NCI-H345 treated with DMSO at 0.1 percent for 48 hours (cell line): ENCODE measurements around the gene WLS.
"Not testable (repeated sequence)": the region's sequence is repeated elsewhere in the genome, so short reads cannot be mapped to it uniquely, and the experiment has no call there.

Source experiments
- DNase-seq: peaks from one replicate; lab custom pipeline; 2025; ENCODE audit not compliant: unreplicated experiment; lab: John Stamatoyannopoulos, UW

WLS gene

DNA sequence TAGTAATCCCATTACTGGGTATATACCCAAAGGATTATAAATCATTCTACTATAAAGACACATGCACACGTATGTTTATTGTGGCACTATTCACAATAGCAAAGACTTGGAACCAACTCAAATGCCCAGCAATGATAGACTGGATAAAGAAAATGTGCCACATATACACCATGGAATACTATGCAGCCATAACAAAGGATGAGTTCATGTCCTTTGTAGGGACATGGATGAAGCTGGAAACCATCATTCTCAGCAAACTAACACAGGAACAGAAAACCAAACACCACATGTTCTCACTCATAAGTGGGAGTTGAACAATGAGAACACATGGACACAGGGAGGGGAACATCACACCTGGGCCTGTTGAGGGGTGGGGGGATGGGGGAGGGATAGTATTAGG, 60.5 kb downstream of the WLS start:
- DNase-seq, result not testable (repeated sequence)

DNA sequence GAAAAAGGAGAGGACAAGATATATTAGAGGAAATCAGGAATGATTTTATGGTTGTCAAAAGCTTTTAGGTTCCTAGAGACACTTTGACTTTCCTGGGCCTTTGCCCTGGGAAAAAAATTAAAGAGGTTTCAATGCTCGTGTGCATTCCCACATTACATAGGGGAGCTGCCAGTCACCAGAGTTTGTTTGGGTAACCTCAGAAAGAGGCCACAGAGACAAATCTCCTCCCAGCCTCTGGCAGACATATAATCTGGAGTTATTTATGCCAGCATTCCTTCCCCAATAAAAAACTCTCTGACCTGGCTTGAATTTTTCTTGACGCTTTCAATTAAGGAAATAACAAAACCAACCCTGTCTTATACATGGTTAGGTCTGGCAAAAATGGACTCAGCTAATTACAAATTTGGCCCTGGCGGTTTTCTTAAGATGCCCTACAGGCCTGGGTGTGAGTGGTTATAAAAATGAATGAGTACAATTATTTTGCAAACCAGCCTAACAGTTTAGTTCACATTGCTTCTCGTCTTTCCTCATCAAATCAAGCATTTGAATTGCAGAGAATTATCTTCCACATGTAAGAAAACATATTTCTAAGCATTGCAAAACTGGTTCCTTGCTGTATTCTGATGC, 63.7 kb downstream of the WLS start:
- no peak for DNase-seq

DNA sequence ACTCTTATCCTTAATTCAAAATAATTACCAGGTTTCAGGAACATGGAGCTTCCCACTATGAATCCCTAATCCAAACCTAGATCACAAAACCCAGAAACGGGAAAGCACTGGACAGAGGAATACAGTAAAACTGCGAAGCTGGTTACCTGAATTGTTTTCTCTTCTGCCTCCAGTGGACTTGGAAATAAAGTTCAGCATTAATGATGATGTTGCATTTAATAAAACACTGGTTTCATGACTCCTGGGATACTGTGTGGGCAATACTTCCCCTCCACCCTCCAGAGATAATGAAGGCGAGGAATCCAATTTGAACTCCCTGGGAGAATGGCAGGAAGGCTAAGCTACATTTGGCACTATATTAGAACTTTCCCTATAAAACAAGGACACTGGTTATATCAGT, 65.1 kb downstream of the WLS start:
- no peak for DNase-seq

DNA sequence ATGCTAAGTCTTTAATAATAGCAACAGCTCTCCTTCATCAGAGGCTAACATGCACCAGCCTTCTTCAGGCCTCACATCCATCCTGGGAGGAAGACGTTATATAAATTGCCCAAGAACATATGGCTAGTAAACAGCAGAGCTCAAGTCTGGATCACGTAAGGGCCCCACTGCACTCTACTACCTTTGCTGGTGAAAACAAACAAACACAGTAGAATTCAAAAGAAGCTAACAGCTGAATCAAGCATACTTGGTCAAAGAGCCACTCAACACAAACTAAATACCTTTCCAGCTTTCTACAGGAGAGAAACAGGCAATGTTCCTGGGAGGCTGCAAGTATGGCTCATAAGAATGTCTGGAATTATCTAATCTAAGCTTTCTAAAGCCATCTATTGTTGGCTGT, 66.0 kb downstream of the WLS start:
- no peak for DNase-seq

DNA sequence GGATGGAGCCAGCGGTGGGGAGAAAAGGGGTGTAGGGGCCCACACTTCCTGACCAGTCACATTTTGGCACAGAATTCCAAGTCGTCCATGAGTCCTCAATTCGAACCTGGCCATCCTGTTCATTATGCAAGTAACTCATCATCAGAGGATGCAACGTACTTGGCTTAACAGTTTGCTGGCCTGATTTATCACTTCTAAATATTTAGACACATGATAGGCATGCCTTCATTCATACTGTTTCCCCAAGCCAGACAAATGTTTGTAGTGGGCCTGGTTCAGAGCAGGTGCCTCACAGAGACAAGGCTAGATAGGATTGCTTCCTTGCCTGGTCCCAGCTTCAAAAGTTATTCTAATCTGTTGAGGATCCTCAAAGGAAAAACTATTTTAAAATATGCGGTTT, 66.7 kb downstream of the WLS start:
- no peak for DNase-seq

DNA sequence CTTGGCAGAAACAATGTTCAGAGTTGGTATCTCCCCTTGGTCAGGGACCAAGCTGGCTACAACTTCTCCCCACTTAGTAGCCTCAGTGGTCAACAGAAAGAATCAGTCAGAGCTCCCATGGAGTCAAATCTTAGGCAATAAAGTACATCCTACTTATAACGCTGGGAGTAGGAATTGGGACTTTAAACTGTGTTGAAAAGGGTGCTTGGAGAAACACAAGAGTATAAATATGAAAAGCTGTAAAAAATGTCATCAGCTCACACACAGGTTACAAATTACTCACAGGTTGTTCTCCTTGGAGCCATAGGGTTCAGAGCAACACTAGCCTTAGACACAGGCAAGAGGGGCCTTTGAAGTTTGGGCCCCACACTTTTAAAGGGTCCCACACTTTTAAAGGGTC, 67.4 kb downstream of the WLS start:
- no peak for DNase-seq

DNA sequence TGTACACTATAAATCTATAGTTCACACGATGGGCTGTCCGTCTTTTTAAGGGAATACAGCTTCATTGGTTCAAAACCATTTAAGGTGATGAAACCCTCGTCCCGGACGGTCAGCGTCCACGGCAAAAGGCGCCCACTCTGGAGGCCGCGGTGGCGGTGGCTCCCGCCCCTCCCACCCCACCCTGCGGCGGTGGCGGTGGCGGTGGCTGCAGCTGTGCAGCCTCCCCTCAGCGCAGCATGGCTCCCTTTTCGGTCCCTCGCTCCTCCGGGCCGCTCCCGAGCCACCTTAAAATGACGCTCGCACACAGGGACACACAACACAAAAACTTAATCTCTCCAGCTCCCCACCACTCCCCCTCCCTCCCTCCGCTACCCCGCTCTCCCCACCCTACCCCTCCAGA, 69.1 kb downstream of the WLS start:
- DNase-seq, result no peak

DNA sequence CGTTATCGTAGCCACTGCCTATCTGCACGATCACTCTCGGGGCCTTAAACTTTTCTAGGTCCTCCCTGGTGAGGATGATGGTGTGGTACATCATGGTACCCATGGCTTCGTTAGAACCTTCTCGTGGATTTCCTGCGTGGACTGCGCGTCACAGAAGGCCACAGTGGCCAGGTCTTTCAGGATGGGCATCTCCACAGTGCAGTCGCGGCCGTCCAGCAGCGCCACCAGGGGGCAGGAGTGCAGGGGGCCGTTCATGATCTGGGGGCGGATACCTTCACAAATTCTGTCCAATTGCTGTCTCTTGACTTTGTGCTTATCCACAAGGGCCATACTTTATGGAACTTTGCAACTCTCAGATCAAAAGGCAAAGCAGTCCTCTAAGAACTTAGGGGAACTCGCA, 69.6 kb downstream of the WLS start:
- DNase-seq, result no peak

DNA sequence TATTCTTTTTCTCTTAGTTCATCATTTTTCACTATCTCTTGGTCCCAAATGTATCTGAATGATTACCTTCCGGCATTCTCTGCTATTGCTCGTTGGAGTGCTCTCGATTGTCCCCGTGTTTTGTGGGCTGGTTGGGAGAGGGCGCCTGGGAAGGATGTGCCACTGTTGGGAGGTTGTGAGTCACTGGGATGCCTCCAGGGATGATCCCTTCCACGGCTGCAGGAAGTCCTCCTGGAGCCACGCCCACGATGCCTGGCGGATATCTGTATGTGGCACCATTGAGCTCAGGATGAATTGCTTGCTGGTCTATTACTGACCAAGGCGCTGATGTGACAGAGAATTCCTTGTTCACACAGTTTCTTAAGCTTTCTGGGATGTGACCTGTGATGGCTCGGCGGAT, 70.7 kb downstream of the WLS start:
- DNase-seq, result not testable (repeated sequence)

DNA sequence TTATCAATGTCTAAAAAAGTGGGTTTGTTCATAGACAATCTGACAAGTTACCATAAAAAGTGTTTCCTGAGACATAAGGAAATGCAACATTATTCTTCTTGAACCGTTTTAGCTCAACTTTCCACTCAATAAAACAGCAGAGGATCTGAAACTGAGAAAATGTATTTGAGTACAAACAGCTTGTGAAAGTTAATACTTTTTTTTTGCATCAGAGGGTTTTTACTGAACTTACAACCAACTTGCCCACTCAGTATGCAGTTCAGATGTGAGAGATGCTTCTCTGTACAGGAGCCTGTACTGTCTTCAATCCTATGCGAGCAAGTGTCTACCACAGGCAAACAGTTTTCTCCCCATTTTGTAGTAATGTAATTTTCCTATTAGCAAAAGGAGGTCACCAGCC, 71.4 kb downstream of the WLS start:
- DNase-seq, result not testable (repeated sequence)

DNA sequence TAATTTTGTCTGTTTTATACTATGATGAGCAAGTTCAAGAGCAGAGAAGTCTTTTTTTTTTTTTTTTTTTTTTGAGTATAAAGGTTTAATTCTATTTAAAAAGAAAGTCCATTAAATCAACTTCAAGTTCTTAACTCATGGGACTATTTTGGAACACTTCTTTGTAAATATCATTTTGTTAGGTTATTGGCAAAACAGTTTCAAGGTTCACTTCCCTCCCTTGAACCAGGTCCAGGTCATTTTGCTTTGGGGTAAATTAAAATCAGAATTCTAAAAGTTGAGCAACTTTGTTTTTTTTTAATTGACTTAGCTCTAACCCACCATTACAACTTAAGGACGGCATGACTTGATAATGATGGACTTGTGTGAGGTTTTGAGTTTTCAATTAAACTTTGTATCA, 72.3 kb downstream of the WLS start:
- no peak for DNase-seq

DNA sequence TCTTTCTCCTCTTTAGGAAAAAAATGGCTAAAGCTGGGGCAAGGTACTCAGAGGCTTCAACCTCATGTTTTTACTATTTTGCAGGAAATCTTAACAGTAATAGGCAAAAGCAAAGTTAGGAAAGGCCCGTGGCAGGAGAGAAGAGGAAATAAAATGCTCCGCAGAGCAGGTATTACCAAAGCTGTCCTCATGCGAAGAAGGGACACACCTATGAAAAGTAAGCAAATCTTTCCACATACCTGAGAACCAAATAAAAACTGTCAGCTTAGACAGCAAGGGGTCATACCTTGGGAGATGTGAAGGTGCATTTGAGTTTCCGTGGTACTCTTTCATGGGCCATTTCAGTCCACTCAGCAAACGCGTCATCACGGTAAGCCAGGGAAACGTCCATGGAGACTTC, 73.5 kb downstream of the WLS start:
- DNase-seq, result no peak

DNA sequence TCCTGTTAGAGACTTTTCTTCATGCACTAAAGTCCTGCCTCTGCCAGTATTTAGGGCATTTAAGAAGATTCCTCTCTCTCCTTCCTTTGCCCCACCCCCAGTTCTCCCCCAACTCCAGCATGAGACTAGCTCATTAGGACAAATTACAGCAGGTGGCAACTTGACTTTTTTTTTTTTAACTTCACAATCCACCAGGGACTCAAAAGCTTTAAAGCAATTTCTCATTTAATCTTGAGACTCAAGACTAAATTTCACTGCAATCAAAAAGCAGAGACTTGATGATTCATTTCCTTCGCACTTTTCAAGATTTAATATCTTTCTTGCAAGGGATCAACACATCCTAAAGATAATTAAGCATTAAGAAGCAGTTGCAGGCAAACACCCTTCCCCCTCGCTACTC, 74.9 kb downstream of the WLS start:
- DNase-seq, result no peak

DNA sequence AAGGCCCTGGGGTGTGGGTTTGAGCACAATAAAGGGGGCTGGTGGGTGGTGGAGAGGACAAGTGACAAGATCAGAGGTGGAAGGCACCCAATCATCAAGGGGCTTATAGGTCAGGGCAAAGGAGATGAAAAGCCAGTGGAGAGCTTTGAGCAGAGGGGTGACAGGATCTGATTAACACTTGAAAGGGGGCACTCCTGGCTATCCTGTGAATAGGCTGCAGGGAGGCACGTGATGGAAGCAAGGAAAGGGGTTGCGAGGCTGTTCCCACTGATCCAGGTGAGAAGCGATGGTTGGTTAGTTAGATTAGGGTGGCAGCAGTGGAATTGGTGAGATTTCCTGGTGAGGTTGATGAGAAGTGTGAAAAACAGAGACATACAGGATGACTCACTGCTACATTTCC, 80.6 kb downstream of the WLS start:
- DNase-seq, result no peak

DNA sequence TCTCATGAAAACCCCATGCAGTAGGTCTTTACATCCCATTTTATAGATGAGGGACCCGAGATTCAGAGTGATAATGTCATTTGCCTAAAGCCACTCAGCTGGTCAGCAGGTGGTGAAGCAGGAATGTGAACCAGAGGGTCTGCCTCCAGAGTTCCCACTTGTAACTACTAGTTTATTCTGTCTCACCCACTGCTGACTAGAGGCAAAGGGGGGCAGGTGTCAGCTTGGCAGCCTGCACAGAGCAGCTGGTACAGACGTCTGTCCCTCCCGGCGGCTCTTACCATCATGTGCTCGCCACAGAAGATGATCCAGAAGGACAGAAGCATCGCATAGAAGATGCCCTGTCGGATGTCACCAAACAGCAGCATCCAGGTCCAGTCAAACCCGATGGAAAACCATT, 82.4 kb downstream of the WLS start:
- DNase-seq, result no peak

DNA sequence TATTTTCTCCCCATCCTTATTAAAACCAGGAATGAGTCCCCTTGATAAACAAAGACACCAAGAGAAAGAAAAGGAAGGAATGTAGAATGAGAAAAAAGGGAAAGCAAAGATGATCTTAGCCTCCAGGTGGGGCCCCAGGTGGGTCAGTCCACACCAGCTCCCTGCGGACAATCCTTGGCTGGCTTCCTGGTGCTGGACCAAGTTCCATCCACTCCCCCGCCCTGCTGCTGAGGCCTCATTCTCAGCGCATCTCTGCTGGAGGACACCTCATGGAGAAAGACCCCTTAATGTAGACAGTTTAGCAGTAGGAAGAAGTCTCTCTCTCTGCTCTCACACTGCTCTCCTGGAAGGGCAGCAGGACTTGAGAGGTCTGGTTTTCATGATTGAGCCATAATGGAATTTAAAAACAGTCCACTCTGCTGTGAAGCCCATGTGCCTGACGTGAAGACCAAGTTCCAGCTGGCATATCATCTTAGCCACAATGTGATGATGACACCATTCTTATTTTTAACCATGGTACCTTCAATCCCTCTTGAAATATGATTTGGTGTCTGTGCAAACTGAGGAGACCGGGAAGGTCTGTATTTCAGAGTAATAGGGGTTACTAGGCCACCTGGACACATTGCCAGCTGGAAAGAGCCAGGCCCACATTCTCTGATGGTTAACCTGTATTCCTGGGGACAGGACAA, 83.1 kb downstream of the WLS start:
- DNase-seq, result no peak

DNA sequence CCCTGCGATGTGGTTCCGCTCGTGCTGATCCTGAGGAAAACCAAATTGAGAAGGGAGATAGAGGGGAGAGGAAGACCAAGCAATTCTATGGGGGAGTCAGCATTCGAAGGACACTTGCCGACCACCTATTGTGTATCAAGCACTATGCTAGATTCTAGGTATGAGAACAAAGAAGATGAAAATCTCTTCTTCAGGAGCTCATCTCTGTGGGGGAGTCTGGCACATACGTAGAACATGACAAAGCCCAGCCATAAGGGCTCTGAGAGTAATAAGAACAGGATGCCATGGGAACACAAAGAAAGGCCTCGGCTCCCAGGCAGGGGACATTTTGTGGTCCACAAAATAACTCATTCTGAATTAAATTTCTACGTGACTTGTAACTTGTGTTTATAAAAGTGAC, 83.7 kb downstream of the WLS start:
- DNase-seq, result no peak

DNA sequence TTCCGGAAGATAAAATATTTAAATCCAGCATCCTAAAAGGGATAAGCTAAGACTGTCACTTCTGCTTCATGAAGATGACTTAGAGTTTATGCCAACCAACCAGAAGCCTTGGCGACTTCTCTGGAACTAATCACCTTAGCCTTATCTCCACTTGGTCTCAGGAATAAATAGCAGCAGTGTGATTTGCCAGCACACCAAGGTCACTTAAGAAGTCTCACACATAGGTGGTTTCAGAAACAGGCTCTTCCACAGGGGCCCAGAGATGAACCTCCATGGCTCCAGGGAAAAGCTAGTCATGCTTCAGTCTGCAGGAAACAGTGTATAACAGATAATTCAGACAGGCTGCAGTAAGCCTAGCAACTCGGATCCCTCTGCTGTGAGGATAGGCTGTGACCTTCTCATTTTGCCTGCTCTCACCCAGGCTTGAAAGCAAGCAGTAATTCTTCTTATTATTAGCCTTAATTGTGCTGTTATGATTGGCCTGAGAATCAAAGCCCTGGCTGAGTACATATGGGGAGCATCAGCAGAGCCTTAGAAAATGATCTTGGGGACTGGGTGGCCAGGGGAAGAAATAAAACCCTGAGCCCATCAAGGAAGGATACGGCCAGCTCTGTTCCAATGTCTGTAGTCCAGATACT, 84.7 kb downstream of the WLS start:
- no peak for DNase-seq

DNA sequence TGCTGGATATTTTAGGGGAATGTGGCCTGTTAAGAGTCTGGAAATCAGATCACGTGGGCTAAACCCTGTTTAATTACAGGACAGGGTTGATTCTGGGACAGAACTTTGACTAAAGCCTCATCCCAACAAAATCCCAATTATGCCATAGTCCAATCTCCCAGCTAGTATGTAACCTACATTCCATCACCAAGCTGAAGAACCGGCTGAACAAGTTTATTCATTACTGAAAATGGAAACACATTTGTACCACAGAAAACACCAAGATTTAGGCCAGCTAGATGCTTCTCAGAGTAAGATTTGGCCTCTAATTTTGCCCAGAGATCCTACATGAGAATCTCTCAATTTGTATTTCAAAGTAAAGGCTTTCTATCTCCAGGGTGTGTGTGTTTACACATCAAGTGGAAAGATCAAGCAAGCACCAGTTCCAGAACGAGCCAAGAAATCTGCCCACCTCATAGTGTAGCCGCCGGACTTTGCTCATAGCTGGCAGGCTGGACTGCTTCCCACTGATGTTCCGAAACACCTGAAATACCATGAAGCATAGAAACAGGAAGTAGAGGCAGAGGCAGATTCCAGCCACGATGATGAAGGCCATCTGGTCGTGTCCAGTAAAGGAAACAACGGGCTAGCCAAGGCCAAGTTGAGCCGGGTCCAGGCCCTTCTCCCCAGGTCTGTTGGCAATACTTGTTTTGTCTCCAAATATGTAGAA, 86.8 kb downstream of the WLS start:
- DNase-seq, result no peak

DNA sequence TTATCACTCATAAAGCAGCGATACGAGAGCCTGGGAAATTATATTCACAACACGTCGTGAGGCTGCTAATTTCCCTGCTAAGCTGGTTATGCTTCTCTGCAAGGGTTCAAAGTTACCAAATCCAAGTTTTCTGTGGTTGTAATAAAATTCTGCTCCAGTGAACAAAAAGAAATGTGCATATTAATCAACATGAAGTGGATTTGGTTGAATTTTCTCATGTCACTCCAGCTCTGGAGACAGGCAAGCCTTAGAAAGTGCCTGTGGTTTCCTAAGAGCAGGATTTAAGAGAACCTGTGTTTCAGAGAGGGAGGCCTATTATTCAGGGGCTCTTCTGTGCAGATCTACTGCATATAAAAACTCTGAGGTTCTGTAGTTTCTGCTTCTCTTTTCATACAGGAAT, 87.5 kb downstream of the WLS start:
- no peak for DNase-seq

DNA sequence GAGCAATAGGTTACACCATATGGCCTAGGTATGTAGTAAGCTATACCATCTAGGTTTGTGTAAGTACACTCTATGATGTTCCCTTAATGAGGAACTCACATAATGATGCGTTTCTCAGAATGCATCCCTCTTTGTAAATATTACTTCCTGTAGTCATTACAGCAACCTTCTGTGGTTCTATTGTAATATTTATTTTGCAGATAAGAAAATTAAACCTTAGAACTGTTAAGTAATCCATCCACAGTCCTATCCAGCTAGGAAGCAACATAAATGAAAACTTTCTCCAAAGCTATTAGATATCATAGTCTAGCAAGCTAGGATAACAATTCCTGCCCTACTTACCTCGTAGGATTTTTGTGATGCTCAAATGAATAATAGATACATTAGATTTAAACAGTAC, 88.7 kb downstream of the WLS start:
- DNase-seq, result no peak

DNA sequence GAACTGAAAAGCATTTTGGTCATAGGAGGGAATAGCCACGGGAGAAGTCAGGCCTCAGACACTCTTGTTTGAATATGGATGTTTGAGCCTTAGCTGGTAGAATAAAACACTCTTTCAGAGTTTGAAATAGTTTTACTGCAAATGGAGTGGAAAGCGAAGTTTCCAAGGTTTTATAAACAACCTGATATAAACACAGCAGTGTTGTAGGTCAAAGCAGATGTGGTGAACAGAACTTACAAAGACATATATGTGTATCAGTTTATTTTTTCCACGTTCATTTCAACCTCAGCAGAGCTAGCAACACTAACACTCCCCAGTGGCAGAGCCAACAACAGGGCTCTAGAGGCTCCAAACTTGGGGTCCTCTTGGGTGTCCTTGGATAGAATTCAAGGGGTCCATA, 89.9 kb downstream of the WLS start:
- DNase-seq, result no peak
